Measurements from ENCODE around the gene LMO1.

The LMO1 gene

GRCh38 chr11:8263769-8264410, at the start of gene LMO1:
LMO1 (minus strand) TSS chr11:8263878; CDS start chr11:8263362, 516 bp downstream.
- H3K4me3 ChIP-seq (ENCODE audit: insufficient read length, low read depth) = peak within 1 kb of the TSS; percentile 55

GRCh38 chr11:8312986-8313385, 49.3 kb upstream of the LMO1 start:
- Histone ChIP-seq H3K36me3 (ENCODE audit: insufficient read depth, insufficient read length, low read length) (no peaks in the 10 kb centered on the region), H3K27me3 (ENCODE audit: insufficient read depth, insufficient read length) (no peaks in the 10 kb centered on the region), H3K9ac (ENCODE audit: insufficient read length, low read depth) (no peak overlapping the region), H3K9me3 (ENCODE audit: insufficient read depth, low read length) (no peaks in the 10 kb centered on the region), H3K4me1 (ENCODE audit: insufficient read depth, insufficient read length) (no peaks in the 10 kb centered on the region), H3K4me3 (ENCODE audit: insufficient read length, low read depth) (no peak overlapping the region)
- DNase-seq (ENCODE audit: low read depth, low spot score) = no peak
- no peak for TF ChIP-seq YY1 (IDR thresholded peaks at IDR 0.05; ENCODE audit: insufficient read depth, insufficient read length)
- TF ChIP-seq SUZ12 (IDR thresholded peaks at IDR 0.05; ENCODE audit: extremely low read depth, insufficient read depth, insufficient read length) = no peak
- no peak for TF ChIP-seq ZNF274 (IDR thresholded peaks at IDR 0.05; ENCODE audit: low read depth, low read length)

More at GRCh38 chr11:8263769-8264410, at the start of gene LMO1:
- Histone ChIP-seq H3K36me3 (ENCODE audit: insufficient read depth, insufficient read length, low read length) (no peaks in the 10 kb centered on the region), H3K9ac (ENCODE audit: insufficient read length, low read depth) (peak within 1 kb of the TSS; percentile 82), H3K4me1 (ENCODE audit: insufficient read depth, insufficient read length) (peaks cover 21% of the 10 kb centered on the region), H3K9me3 (ENCODE audit: insufficient read depth, low read length) (no peaks in the 10 kb centered on the region; the same call in 1 of the 2 replicates), H3K27me3 (ENCODE audit: insufficient read depth, insufficient read length) (peaks cover 65% of the 10 kb centered on the region)
- DNase-seq (ENCODE audit: low read depth, low spot score) = peak; percentile 77
- TF ChIP-seq YY1 (IDR thresholded peaks at IDR 0.05; ENCODE audit: insufficient read depth, insufficient read length) (no peak), SUZ12 (IDR thresholded peaks at IDR 0.05; ENCODE audit: extremely low read depth, insufficient read depth, insufficient read length) (no peak), ZNF274 (IDR thresholded peaks at IDR 0.05; ENCODE audit: low read depth, low read length) (no peak)

- no peak for DNase-seq (ENCODE audit: low read depth, low spot score)
- no peaks in the 10 kb centered on the region for H3K36me3 ChIP-seq (ENCODE audit: insufficient read depth, insufficient read length, low read length)
- no peaks in the 10 kb centered on the region for H3K4me1 ChIP-seq (ENCODE audit: insufficient read depth, insufficient read length)
- no peak overlapping the region for H3K4me3 ChIP-seq (ENCODE audit: insufficient read length, low read depth)
- no peaks in the 10 kb centered on the region for H3K27me3 ChIP-seq (ENCODE audit: insufficient read depth, insufficient read length)
- no peak overlapping the region for H3K9ac ChIP-seq (ENCODE audit: insufficient read length, low read depth)
- TF ChIP-seq SUZ12 (IDR thresholded peaks at IDR 0.05; ENCODE audit: extremely low read depth, insufficient read depth, insufficient read length) = no peak
- no peak for TF ChIP-seq YY1 (IDR thresholded peaks at IDR 0.05; ENCODE audit: insufficient read depth, insufficient read length)
- TF ChIP-seq ZNF274 (IDR thresholded peaks at IDR 0.05; ENCODE audit: low read depth, low read length) = no peak
- no peaks in the 10 kb centered on the region for H3K9me3 ChIP-seq (ENCODE audit: insufficient read depth, low read length)
Observed at GRCh38 chr11:8311366-8311765, 47.7 kb upstream of the LMO1 start.

DNA sequence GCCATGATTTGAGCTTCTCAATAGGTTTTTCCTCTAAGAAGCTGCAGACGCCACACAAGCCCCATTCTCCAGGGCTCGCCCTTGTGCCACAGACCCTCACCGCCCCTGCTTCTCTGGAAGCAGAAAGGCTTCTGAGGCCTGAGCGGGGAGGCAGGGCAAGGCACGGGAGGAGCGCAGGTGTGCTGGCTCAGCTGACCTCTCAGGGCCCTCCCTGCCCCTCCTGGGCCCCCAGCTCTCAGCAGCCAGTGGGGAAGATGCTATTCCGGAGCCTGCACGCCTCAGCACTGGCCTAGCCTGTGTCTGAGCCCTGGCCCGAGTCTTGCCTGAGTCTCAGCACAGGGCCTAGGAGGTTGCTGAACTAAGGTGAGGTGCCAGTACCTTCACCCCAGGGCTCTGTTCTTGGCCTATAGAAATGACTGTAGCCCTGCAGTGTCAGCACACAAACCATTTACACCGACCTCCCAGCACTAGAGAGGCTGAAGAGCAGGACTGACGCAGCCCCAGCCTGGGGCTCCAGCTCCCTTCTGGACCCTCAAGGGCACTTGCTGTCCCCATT, 47.1 kb upstream of the LMO1 start:
- H3K4me1 ChIP-seq (ENCODE audit: insufficient read depth, insufficient read length) = no peaks in the 10 kb centered on the region
- H3K9me3 ChIP-seq (ENCODE audit: insufficient read depth, low read length) = no peaks in the 10 kb centered on the region
- TF ChIP-seq ZNF274 (IDR thresholded peaks at IDR 0.05; ENCODE audit: low read depth, low read length) (no peak), SUZ12 (IDR thresholded peaks at IDR 0.05; ENCODE audit: extremely low read depth, insufficient read depth, insufficient read length) (no peak), YY1 (IDR thresholded peaks at IDR 0.05; ENCODE audit: insufficient read depth, insufficient read length) (no peak)
- no peaks in the 10 kb centered on the region for H3K27me3 ChIP-seq (ENCODE audit: insufficient read depth, insufficient read length)
- no peak overlapping the region for H3K4me3 ChIP-seq (ENCODE audit: insufficient read length, low read depth)
- no peak for DNase-seq (ENCODE audit: low read depth, low spot score)
- no peaks in the 10 kb centered on the region for H3K36me3 ChIP-seq (ENCODE audit: insufficient read depth, insufficient read length, low read length)
- H3K9ac ChIP-seq (ENCODE audit: insufficient read length, low read depth) = no peak overlapping the region

DNA sequence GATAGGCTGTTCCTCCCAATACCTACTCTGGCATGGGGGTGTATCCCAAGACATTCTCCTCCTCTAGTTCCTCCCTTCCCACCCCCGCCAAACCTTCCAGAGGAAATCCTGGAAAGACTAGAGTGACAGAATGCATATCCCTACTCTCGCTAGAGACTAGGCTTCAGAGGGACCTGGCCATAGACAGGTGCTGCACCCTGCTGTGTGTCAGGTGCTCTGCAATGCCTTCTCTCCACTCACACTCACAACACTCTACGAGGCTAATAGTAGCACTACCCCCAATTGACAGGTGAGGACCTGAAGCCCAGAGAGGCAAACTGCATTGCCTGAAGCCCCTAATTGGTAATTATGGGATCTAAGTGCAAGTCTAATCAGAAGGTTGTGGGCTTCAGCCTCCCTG, 46.2 kb upstream of the LMO1 start:
- Histone ChIP-seq H3K4me3 (ENCODE audit: insufficient read length, low read depth) (no peak overlapping the region), H3K9me3 (ENCODE audit: insufficient read depth, low read length) (no peaks in the 10 kb centered on the region), H3K9ac (ENCODE audit: insufficient read length, low read depth) (no peak overlapping the region), H3K4me1 (ENCODE audit: insufficient read depth, insufficient read length) (no peaks in the 10 kb centered on the region), H3K27me3 (ENCODE audit: insufficient read depth, insufficient read length) (no peaks in the 10 kb centered on the region), H3K36me3 (ENCODE audit: insufficient read depth, insufficient read length, low read length) (no peaks in the 10 kb centered on the region)
- no peak for DNase-seq (ENCODE audit: low read depth, low spot score)
- TF ChIP-seq YY1 (IDR thresholded peaks at IDR 0.05; ENCODE audit: insufficient read depth, insufficient read length) = no peak
- TF ChIP-seq ZNF274 (IDR thresholded peaks at IDR 0.05; ENCODE audit: low read depth, low read length) = no peak
- no peak for TF ChIP-seq SUZ12 (IDR thresholded peaks at IDR 0.05; ENCODE audit: extremely low read depth, insufficient read depth, insufficient read length)

GRCh38 chr11:8309311-8309710, 45.6 kb upstream of the LMO1 start:
- Histone ChIP-seq H3K9ac (ENCODE audit: insufficient read length, low read depth) (no peak overlapping the region), H3K27me3 (ENCODE audit: insufficient read depth, insufficient read length) (no peaks in the 10 kb centered on the region), H3K36me3 (ENCODE audit: insufficient read depth, insufficient read length, low read length) (no peaks in the 10 kb centered on the region), H3K4me1 (ENCODE audit: insufficient read depth, insufficient read length) (no peaks in the 10 kb centered on the region), H3K4me3 (ENCODE audit: insufficient read length, low read depth) (no peak overlapping the region), H3K9me3 (ENCODE audit: insufficient read depth, low read length) (no peaks in the 10 kb centered on the region)
- DNase-seq (ENCODE audit: low read depth, low spot score) = no peak
- TF ChIP-seq ZNF274 (IDR thresholded peaks at IDR 0.05; ENCODE audit: low read depth, low read length) (no peak), YY1 (IDR thresholded peaks at IDR 0.05; ENCODE audit: insufficient read depth, insufficient read length) (no peak), SUZ12 (IDR thresholded peaks at IDR 0.05; ENCODE audit: extremely low read depth, insufficient read depth, insufficient read length) (no peak)

- Histone ChIP-seq H3K36me3 (ENCODE audit: insufficient read depth, insufficient read length, low read length) (no peaks in the 10 kb centered on the region), H3K9me3 (ENCODE audit: insufficient read depth, low read length) (peaks cover 10% of the 10 kb centered on the region), H3K4me1 (ENCODE audit: insufficient read depth, insufficient read length) (no peaks in the 10 kb centered on the region), H3K4me3 (ENCODE audit: insufficient read length, low read depth) (no peak overlapping the region), H3K27me3 (ENCODE audit: insufficient read depth, insufficient read length) (no peaks in the 10 kb centered on the region), H3K9ac (ENCODE audit: insufficient read length, low read depth) (no peak overlapping the region)
- TF ChIP-seq ZNF274 (IDR thresholded peaks at IDR 0.05; ENCODE audit: low read depth, low read length) (no peak), YY1 (IDR thresholded peaks at IDR 0.05; ENCODE audit: insufficient read depth, insufficient read length) (no peak), SUZ12 (IDR thresholded peaks at IDR 0.05; ENCODE audit: extremely low read depth, insufficient read depth, insufficient read length) (no peak)
- no peak for DNase-seq (ENCODE audit: low read depth, low spot score)
Observed at GRCh38 chr11:8307601-8308000, 43.9 kb upstream of the LMO1 start.

All from NT2/D1 (cell line).